Ureter (tissue), 1 donor: ENCODE results near the gene SAMD15. TPM values are rescaled to one million over a fixed set of nuclear protein-coding genes. Genes with fewer than 3 reads are reported as not detected.

Experiments used
- total RNA-seq: library from RNA; stranded (reverse); gene quantifications from one replicate; pipeline ENCODE4 v1.2.4, GENCODE V29; 2023
- donor health status: DM: yes; HTN: yes; CAD: no.

Gene SAMD15
- total RNA-seq, 1 donor from 2014 or later = 1.8 TPM

Other genes starting within 250 kb of the SAMD15 start
- not detected for gene ZDHHC22, start 235.6 kb upstream of the SAMD15 start, total RNA-seq
- gene TMEM63C, start 195.6 kb upstream of the SAMD15 start, total RNA-seq = 0.55 TPM
- gene NGB, start 106.2 kb upstream of the SAMD15 start, total RNA-seq = not detected
- gene POMT2, start 56.5 kb upstream of the SAMD15 start, total RNA-seq = 37.6 TPM
- gene GSTZ1, start 56.3 kb upstream of the SAMD15 start, total RNA-seq = 29.4 TPM
- 13.3 TPM for gene TMED8, start 285 bp upstream of the SAMD15 start, total RNA-seq
- 1.7 TPM for gene NOXRED1, start 46.1 kb downstream of the SAMD15 start, total RNA-seq
- 18.2 TPM for gene VIPAS39, start 80.2 kb downstream of the SAMD15 start, total RNA-seq
- gene AHSA1, start 80.7 kb downstream of the SAMD15 start, total RNA-seq = 131 TPM
- 3.5 TPM for gene ISM2, start 121.4 kb downstream of the SAMD15 start, total RNA-seq
- 49.9 TPM for gene SPTLC2, start 239.3 kb downstream of the SAMD15 start, total RNA-seq